Jurkat, Clone E6-1 (cell line): Measurements from ENCODE around the gene DNAJC21.
"Not testable (repeated sequence)": the region's sequence is repeated elsewhere in the genome, so short reads cannot be mapped to it uniquely, and the experiment has no call there.

ENCODE experiments used
- DNase-seq: peaks from one replicate; pipeline ENCODE4 v3.0.0-alpha.2; 2011; ENCODE audit warnings: low read depth, low spot score
- H3K4me3 ChIP-seq: 2 replicates; pipeline ENCODE4 v1.5.1; 2011; ENCODE audit warnings: mild to moderate bottlenecking, low read length, control low read depth, moderate library complexity

The DNAJC21 gene

DNA sequence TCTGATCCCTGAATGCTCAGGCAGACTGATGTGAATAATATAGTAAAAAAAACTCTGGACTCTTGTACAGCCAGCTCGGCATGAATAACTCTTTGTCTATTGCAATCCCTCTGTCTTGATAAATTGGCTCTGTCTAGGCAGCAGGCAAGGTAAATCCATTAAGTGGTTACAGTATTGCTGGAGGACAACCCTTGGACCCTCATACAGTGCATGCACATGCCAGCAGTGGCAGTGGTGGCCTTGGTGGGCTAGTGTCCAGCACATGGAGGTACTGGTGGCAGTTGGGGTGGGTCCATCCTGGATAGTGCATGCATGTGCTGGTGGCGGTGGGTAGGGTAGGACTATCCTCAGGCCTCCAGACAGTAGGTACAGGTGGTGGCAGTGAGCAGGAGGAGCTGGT lies 38.9 kb downstream of the DNAJC21 start:
- H3K4me3 ChIP-seq, result no peak overlapping the region
- DNase-seq, result no peak

DNA sequence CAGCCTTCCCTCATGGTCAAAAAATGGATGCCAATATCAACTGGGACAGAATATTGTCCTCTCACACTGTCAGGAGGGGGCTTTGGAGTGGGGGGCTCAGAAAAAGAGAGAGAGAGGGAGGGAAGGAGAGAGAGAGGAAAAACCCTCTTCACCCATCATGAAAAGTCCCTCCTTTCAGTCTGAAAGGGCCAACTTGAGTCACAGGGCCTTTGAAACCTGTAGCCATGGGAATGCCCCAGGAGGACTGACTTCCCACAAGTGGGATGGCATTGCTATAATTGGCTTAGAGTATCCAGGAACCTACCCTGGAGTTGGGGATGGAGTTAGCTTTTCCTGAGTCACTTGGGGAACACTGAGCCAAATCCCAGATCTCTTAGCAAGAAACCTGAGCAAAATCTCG lies 41.2 kb downstream of the DNAJC21 start:
- DNase-seq, result no peak
- no peak overlapping the region for H3K4me3 ChIP-seq

GRCh38 chr5:34971655-34972054 lies 42.3 kb downstream of the DNAJC21 start:
- not testable (repeated sequence) for DNase-seq, H3K4me3 ChIP-seq

- no peak overlapping the region for H3K4me3 ChIP-seq
Measured at GRCh38 chr5:34976347-34976746, 47.0 kb downstream of the DNAJC21 start.

DNA sequence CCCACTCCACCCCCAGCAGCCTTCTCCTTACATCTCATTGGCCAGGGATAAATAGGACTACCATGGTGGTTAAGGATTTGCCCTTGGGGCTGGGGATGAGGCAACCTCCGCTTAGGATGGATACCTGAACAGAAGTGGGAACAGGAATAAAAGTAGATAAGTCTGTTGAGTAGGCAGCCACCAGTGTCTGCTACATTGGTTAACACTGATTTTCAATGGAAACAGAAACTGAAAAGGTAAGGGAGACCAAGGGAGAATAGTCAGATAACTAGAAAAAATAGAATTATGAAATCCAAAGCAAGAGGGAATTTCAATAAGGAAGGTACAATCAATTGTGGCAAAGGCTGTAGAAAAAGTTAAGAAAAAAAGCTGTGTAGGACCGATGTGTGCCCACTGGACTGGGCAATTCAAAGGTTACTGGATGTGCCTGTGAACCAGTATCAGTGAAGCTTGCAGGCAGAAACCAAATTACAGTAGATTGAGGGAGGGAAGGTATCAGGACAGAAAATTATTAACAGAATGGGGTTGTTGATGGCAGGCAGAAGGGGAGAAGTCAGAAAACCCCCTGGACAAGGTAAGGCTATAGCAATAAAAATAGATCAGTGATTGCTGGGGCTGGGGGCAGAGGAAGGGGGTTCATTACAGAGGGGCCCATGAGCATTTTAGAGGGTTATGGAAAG lies 48.7 kb downstream of the DNAJC21 start:
- no peak for DNase-seq
- no peak overlapping the region for H3K4me3 ChIP-seq

More at GRCh38 chr5:34976347-34976746, 47.0 kb downstream of the DNAJC21 start:
- no peak for DNase-seq

DNA sequence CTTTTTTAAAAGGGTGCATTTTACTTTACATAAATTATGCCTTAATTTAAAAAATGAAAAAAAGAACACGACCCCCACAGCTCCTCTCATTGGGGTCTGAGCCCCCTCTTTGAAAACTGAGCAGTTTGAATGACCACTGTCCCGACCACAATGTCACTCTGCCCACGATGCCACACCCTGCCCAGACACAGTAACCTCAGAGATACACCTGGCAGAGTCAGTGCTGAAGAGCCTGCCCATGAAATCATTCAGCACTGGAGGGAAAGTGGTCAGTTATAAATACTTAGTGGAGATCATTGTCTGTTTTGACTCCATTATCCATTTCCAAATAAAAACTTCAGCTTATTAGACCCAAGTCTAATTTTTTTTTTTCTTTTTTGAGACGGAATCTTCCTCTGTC lies 49.3 kb downstream of the DNAJC21 start:
- H3K4me3 ChIP-seq, result no peak overlapping the region
- DNase-seq, result no peak

DNA sequence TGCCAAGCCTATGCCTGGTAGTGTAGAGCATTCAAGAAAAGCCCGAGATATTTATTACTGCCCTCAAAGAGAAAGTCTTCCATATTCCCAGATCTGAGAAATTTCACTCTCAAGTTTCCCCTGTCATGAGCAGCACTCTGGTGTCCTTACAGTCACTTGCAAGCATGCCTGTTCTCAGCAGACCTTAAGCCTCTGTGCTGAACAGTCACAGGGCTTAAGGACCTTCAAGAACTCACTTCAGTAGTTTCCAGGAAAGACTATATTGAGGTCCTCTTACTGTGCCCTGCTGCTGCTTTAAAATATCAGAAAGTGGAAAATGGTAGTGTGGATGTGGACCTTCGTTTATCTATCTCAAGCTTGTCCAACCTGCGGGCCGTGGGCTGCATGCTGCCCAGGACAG lies 53.5 kb downstream of the DNAJC21 start:
- DNase-seq, result no peak
- no peak overlapping the region for H3K4me3 ChIP-seq

DNA sequence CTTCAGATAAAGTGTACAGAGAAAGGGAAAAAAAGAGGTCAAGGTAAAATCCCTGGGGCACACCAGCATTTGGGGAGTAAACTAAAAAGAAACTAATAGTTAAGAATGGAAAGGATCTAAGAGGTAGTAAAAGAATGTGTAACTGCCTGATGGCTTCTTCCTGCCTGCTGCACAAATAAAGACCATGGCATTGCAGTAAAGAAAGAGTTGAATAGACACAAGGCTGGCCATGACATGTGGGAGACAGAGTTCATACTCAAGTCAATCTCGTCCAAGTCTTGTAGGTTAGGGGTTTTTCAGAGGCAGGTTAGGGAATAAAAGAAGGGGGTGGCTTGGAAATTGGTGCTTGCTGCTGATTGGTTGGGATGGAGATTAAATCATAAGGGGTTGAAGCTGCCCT lies 57.6 kb downstream of the DNAJC21 start:
- DNase-seq, result no peak
- no peak overlapping the region for H3K4me3 ChIP-seq

GRCh38 chr5:34991486-34992238 lies 62.3 kb downstream of the DNAJC21 start:
- no peak for DNase-seq
- H3K4me3 ChIP-seq, result no peak overlapping the region

- DNase-seq, result no peak
- no peak overlapping the region for H3K4me3 ChIP-seq
Measured at GRCh38 chr5:34993951-34994350, 64.6 kb downstream of the DNAJC21 start.

GRCh38 chr5:34996261-34996660 lies 66.9 kb downstream of the DNAJC21 start:
- no peak for DNase-seq
- no peak overlapping the region for H3K4me3 ChIP-seq

DNA sequence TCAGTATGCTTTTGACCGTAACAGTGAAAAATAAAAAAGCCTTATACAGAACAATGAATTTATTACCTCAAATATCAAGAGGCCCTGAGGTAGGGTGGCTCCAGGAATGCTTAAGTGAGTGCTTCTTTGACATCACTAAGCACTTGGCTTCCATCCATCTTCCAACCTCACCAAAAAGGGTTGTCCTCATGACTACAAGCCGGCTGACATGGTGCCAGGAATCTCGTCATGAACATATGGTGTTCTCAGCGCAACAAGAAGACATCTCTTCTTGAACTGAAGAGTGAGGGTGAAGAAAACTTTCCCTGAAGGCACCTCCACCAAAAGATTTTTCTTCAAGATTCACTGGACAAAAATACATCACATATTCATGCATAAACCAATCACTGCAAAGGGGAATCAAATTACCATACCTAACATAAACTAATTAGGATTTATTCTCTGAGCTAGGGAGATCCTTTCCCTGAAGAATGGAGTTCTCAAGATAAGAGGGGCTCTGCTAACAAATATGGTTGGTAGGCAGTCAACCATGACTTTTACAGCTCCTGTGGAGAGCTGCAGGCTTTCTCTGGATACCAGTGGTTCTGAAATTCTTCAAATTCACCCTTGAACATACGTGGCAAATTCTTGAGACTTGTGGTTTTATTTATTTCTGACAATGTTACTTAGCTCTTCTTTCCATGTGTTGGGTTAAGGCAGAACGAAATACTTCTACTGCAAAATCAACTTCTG lies 68.9 kb downstream of the DNAJC21 start:
- no peak overlapping the region for H3K4me3 ChIP-seq
- DNase-seq, result no peak

DNA sequence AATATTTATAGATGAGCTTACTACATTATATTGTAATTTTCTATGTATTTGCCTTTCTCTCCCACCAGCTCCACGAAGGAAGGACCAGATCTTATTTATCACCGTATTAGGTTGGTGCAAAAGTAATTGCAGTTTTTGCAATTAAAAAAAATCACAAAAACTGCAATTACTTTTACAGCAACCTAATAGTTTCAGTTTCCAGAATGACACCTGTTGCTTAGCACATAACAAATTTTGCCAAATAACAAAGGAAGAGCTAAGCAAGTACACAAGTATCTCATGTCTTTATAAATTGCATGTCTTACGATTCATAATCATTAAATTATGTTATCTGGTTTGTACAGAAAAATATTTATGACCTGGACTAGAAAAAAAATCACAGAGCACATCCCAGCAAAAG lies 72.5 kb downstream of the DNAJC21 start:
- no peak overlapping the region for H3K4me3 ChIP-seq
- DNase-seq, result no peak

DNA sequence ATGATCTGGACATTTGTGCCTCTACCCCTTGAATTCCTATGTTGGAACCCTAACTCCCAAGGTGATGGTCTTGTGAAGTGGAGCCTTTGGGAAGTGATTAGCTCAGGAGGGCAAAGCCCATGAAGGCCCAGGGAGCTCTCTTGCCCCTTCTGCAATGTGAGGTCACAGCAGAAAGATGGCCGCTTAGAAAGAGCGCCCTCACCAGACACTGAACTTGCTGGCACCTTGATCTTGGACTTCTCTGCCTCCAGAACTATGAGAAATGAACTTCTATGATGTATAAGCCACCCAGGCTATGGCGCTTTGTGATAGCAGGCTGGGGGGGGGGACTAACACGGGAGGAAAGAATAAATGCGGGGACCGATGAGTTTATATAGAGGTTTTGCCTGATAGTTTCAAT lies 73.1 kb downstream of the DNAJC21 start:
- H3K4me3 ChIP-seq, result no peak overlapping the region
- DNase-seq, result no peak

DNA sequence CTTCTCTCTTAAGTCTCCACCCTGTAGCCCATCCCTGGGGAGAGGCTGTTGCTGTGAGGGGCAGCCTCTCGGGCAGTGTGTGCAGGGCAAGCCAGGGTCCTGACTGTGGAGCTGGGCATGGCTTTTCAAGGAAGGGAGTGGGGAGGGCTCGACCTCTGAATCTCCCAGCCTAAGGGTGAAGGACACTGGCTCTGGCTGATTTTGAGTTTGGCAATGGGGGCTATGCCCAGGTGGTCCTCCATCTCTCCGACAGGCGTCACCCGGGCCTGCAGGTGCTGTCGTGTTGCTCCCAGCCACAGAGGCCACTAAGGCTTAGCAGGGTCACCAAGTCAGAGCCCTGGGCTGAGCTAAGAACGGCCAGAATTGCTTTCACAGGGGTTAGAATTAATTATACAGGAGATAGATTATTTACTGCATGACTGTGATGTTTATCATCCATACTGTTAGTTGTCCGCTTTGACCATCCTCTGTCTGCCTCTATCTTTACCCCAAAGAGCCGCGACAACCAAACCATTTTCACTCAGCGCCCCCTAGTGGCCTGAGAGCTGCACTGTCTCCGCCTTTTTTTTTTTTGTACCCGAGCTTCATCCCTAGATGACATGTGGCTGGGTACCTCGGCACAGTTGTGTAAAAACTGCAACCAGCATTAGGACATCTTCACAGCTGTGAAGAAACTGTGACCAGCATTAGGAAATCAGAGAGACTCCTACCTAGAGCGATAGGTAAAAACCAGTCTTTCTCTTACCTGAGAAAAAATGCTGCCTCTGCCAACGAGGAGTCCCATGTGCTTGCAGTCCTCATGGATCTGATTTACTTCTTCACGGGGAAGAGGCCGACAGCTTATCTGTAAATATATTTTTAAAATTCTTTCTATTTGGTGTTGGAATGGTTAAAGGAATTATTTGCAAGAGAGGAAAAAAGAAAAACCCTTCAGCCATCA lies 73.9 kb downstream of the DNAJC21 start:
- H3K4me3 ChIP-seq, result no peak overlapping the region
- peak; percentile 42 for DNase-seq

- no peak overlapping the region for H3K4me3 ChIP-seq
- no peak for DNase-seq
Measured at GRCh38 chr5:35004200-35004599, 74.8 kb downstream of the DNAJC21 start.

GRCh38 chr5:35004771-35005170 lies 75.4 kb downstream of the DNAJC21 start:
- DNase-seq, result no peak

More at GRCh38 chr5:35004771-35005170, 75.4 kb downstream of the DNAJC21 start:
- no peak overlapping the region for H3K4me3 ChIP-seq
